ENCODE measurements around the gene CGNL1.
A peak's percentile ranks its signal among the peaks of the same experiment; 100 is the strongest.

Gene CGNL1, protein sequence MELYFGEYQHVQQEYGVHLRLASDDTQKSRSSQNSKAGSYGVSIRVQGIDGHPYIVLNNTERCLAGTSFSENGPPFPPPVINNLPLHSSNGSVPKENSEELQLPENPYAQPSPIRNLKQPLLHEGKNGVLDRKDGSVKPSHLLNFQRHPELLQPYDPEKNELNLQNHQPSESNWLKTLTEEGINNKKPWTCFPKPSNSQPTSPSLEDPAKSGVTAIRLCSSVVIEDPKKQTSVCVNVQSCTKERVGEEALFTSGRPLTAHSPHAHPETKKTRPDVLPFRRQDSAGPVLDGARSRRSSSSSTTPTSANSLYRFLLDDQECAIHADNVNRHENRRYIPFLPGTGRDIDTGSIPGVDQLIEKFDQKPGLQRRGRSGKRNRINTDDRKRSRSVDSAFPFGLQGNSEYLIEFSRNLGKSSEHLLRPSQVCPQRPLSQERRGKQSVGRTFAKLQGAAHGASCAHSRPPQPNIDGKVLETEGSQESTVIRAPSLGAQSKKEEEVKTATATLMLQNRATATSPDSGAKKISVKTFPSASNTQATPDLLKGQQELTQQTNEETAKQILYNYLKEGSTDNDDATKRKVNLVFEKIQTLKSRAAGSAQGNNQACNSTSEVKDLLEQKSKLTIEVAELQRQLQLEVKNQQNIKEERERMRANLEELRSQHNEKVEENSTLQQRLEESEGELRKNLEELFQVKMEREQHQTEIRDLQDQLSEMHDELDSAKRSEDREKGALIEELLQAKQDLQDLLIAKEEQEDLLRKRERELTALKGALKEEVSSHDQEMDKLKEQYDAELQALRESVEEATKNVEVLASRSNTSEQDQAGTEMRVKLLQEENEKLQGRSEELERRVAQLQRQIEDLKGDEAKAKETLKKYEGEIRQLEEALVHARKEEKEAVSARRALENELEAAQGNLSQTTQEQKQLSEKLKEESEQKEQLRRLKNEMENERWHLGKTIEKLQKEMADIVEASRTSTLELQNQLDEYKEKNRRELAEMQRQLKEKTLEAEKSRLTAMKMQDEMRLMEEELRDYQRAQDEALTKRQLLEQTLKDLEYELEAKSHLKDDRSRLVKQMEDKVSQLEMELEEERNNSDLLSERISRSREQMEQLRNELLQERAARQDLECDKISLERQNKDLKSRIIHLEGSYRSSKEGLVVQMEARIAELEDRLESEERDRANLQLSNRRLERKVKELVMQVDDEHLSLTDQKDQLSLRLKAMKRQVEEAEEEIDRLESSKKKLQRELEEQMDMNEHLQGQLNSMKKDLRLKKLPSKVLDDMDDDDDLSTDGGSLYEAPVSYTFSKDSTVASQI

DNA sequence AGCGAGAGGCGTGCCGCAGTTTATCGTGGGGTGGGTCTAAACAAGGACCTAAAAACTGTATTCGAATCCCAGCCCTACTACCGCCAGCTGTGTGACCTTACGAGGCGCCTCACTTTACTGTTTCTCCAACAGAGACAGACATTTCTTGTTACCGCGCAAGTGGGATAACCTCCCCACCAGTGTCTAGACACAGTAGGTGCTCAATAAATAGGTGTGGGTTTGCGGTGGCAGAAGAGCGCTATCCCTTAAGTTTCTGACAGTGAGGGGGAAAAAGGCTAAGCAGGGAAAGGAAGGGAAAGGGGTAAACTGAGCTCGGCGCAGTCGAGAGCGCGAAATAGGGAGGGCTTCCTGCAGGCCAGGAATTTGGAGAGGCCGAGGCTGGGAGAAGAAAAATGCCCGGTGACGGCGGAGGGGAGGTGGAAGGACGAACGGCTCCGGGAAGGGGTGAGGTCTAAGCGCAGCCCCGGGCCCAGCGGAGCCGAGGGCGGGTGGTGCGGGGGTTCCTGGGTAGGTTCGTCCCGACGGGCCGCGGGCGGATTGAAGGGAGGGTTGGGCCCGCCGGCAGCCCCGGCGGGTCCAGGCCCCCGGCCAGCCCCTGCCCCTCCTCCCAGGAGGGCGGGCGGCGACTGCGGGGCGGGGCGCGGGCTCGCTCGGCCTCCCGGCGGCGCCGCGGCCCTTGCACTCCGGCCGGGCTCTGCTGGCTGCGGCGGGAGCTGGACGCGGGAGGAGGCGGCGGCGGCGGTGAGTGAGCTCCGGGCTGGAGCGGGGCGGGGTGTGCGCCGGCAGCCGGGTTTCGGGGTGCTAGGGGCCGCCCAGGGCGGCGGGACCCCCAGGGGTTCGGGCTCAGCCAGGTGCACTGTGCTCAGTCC, at the start of gene CGNL1:
Gene CGNL1 (plus strand): TSS at position 679 of the 869 bp plus-strand sequence. CDS start 61,495 bp downstream, outside the sequence.
- no peak for DNase-seq

DNA sequence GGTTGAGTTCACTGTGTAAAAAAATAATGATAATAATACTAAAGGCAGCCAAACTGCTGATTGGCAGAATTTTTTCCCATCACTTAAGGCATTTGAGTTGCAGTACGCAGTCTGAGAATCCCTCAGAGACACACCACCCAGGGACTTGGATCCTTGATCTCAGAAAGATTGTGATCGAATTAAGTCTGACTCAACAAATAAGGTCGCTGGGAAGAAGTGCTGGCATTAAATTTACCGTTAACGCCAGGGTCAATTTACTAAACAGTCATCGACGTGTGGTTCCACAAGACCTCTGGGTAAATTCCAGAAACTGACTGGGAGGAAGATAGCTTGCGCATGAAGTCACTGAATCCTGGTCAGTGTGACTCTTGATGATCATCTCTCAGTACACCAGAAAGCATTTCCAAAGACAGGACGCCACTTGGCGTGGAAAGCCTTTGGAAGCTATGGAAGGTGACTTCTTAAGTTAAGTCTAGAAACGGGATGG, 48.3 kb upstream of the CGNL1 start:
- no peak for DNase-seq

DNA sequence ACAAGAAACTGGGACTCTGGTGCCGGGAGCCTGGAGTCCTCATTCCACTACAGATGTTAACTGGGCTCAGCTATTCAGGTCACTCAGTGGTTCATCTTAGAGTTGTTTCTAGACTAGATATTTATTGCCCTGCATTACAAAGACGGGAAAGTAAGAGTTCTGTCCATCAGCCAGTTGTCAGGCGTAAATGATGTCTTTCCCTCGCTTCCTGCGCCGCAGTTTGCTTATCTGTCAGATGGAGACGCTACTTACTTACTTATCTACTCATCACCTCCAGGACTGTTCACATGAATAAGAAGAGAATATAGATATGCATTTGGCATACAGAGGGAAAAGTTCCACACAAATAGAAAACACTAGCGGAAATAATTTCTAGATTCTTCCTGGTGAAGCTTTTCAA, 47.8 kb upstream of the CGNL1 start:
- DNase-seq, result no peak

DNA sequence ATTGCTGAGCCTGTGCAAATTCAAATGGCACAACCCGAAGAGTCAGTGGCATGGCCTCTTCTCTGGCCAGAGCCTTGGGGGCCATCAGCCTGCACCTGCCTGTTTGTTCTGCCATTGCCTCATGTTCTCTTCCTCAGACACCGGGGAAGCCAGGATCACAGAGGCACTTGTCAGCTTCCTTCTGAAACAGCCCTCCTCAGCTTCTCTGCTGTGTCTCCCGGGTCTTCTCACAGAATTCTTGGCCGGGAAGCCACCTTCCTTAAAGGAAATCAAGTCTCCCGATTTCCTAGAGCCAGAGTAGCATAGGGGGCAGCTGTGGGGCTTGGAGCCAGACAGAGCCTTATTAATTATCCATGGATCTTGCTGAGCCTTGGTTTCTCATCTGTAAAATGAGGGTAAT, 47.4 kb upstream of the CGNL1 start:
- no peak for DNase-seq

DNA sequence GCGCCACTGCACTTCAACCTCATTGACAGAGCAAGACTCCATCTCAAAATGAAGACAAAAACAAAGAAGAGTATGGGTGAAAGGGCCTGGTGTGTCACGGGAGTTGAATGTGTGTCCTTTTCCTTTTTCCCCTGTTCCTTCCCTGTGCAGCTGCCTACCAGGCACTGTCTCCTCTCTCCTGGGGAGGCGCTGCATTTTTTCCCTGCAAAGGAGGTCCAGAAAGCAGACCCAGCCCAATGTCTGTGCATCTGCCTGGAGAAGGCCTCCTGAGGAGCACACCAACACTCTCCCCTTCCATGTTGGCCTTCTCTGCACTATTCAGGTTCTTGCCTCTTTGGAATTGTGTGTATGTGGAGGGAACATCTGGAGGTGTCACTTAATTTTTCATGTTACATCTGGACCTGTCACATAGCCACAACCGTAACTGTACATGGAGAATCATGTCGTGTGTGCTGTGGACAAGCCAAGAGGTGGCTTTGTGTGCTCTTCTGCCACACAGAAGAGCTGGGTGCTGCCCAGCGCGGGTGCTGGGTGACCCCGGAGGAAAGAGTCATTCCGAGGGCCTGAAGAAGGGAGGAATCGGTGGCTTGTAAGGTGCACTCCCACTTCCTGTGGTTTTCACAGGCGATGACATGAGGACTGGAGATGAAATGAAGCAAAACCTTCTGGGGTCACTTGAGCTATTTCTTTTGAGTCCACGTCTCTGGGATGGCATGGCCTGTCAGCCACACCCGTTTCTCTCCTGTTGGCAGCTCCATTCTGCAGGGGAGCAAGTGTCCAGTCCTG, 46.5 kb upstream of the CGNL1 start:
- DNase-seq, result no peak

DNA sequence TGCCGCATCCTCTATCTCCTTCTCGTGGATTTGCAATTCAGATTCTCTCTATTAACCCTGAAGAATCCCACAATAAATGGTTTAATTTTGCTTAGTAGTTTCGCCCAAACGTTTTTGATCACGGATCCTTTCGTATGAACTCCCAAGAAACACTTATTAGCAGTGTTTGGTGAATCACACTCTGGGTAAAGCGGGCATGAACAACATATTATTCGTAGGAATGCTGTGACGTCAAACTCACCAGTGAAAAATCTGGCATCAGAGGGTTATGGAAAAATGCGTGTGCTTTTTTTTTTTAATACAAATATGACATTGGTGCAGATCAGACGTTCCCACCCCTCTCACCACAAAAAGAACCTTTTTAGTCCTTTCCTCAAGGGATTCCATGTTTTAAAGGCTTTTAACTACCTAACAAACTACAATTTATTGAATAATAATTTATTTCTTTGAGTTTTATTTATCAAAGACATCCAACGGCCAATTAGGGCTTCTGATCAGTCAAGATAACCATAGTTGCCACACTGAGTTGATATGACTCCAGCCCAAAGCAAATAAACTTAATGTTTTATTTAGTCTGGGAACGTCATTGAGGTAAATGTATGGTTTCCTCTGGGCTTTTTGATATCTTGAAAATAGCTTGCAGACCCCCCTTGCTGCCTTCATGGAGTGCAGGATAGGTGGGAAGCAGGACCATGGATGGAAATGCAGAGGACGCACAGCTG, 45.5 kb upstream of the CGNL1 start:
- DNase-seq, result no peak

DNA sequence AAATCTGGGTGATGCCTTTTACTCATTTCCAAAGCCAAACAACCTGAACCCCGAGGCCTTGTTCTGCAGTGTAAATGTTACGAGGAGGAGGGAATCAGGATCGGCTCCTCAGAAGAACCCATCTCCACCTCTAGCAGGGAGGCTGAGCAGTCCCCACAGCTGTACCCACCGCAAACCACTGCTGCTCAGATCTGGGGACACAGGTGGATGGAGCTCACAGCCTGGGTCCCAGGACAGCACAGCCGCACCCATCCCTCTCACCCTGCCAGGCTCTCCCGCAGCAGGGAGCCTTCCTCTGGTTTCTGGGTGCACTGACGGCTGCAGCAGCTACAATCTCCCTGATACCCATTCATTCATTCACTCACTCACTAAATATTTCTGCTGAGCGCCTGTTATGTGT, 44.0 kb upstream of the CGNL1 start:
- no peak for DNase-seq

DNA sequence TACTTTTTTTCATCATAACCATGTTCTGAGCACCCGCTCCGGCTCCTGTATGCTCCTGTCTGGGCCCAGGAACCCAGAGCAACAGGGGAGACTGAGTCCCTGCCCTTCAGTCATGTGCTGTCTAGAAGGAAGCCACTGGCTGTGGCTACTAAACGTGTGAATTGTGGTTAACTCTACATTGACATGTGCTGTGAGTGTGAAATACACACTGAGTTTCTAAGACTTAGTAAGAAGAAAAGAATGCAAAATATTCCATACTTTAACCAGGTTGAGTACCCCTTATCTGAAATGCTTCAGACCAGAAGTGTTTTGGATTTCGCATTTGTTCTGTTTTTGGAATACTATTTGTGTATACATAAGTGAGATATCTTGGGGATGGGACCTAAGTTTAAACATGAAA, 42.8 kb upstream of the CGNL1 start:
- DNase-seq, result no peak

DNA sequence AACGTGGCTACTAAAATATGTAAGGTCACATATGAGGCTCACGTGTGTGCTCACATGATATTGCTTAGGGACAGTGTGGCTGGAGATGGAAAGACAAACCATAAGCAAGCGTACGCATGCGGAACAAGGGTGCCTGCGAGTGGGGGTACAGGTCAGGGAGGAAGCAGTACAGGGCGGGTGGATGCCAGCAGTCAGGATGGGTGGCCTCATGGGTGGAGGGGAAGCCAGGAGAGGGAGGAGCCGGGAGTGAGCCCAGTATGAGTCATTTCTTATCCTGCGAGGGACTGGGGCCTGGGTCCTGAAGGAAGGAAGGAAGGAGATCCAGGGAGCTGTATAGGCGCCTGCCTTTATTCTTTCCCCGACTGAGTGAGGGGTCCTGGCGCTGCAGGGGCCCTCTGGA, 42.0 kb upstream of the CGNL1 start:
- DNase-seq, result no peak

DNA sequence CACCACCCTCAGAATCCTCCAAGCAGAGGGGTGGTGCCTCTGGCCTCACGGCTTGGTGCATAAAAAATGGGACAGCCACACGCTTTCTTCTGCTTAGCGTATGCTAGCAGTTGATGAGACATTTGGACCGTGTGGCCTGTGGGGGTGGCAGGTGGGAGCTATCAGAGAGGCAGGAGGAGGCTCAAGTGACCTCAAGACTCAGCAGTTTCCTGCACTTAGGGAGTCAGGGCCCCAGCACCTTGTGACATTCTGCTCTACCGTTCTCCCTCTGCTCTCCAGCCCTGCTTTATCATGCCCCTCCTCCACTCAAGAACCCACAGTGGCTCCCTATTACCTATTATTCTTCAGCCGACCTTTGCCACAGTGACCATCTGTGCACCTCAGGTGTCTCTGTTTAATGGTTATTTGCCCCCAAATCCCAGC, 41.0 kb upstream of the CGNL1 start:
- no peak for DNase-seq

DNA sequence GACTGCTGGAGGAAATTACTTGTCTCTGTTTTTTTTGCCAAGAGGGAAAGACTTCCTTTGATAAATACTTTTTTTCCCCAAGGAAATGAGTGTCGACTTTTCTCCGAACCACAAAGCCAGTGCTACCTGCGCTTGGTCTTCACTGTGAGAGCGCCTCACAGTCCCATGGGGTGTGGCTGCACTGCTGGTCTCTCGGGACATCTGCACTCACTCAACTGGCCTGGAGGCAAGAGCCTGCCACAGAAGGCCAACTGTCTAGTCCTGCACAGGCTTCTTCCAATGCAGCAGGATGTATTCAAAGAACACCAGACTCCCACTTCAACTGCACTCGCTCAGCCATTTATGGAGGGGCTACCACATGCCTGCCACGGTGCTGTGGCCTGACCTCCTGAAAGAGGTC, 40.6 kb upstream of the CGNL1 start:
- no peak for DNase-seq

DNA sequence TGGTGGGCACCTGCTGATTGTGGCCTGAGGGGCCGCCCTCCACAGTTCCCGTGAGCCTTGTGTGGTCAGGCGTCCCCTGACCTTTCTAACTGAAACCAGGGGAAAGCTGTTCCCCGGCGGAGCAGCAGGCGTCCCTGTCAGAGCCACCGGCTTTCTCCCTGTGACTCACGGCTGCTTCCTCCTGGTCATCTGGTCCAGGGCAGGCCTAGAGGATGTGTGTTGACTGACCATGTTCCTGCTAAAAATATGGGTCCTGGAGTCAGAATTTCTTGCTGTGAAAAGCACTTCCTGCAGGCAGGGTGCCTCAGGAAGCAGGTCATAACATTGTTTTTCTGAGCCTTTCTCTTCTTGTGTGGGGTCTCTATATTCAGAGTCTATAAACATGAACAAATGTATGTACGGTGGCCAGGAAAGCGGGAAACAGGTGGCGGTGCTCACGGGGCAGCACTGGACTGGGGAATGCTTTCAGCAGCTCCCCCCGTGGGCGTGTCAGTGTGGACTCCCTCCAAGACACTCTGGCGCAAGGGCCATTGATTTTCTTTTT, 38.4 kb upstream of the CGNL1 start:
- DNase-seq, result no peak

DNA sequence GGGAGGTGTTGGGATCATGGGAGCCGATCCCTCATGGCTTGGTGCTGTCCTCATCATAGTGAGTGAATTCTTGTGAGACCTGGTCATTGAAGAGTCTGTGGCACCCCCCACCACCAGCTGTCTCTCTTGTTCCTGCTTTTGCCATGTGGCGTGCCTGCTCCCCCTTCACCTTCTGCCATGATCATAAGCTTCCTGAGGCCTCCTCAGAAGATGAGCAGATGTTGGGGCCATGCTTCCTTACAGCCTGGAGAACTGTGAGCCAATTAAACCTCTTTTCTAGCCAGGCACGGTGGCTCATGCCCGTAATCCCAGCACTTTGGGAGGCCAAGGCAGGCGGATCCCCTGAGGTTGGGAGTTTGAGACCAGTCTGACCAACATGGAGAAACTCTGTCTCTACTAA, 37.0 kb upstream of the CGNL1 start:
- no peak for DNase-seq

DNA sequence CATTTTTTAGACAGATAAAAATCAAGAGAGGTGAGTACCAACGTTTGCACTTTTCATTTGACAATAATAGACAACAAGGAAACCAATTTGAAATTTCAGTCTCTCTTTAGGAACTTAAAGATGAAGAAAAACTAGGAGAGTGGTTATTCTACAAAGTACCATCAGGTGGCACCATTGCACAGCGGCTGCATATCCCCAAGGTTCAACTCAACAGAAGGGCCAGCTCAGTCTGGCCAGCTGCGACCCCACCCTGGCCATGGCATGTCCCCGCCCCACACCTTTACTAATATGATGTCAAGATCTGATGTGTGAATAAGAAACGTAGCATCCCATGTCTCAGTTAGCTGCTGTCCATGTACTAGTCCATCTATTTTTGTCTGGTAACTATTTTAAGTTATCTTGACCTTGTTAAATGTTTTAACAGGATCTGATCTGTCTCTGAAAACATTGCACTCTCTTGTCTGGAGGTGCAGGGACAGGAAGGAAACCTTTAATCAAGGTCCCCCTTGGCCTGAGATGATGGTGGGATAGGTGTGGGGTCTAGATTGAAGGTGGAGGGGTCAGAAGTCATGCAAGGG, 35.5 kb upstream of the CGNL1 start:
- peak in 1 of 2 donors; percentile 32 for DNase-seq

DNA sequence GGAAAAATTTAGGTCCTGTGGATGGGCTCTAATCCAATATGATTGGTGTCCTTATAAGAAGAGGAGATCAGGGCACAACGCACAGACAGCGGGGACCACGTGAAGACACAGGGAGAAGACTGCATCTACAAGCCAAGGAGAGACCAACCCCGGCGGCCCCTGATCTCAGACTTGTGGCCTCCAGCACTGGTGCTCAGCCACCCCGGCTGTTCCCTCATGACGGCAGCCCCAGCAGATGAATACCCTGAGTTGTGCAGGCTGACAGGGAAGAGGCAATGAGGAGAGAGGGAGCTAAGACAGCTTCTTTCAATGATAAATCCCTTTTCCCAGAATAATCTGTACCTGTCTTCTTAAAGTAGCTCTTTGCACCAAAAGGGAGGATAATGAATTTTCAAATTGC, 33.3 kb upstream of the CGNL1 start:
- no peak for DNase-seq

DNA sequence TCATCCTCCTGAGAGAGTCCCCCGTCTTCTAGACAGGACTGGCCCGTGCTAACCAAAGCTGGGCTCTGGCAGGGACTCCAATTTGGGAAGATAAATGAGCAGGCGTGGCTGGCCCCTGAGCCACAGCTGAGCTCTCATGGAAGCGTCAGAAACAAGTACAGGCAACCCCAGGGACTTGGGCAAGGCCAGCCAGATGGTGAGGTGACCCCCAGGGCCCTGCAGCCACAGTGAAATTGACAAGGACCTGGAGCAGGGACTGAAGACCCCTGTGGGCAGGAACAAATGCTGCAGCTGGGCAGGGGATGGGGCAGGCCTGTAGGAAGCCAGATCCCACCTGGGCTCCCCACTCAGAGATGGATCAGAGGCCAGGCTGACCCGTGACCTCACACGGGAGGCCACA, 32.8 kb upstream of the CGNL1 start:
- DNase-seq, result no peak

DNA sequence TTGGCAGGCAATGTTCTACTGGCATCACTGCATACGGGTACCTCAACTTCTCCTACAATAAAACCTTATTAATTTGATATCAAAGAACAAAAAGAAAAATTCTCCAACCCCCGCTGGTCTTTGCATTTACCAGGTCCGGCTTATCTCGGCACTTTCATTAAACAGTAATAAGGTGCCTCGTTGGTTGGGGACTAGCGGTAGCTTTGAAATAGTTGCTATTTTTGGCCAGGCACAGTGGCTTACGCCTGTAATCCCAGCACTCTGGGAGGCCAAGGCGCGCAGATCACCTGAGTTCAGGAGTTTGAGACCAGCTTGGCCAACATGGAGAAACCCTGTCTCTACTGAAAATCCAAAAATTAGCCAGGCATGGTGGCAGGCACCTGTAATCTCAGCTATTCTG, 32.0 kb upstream of the CGNL1 start:
- DNase-seq, result no peak

DNA sequence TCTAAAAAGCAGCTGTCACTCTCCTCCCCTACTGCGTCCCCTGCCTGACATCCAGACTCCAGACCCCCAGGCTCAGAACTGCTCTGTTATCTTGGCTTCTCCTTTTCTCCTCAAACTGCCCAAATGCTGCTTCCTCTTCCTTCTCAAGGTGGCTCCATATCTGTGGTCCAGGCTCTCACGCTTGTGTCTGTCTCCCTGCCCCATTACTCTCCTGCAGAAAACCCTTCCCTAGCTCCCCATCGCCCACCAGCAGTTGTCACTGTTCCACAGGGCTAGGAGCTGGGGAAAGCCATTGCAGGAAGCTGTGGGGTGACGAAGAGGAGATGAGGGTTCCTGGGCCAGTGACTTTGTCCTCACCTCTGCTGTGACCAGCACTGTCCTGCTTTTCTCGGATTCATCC, 30.7 kb upstream of the CGNL1 start:
- no peak for DNase-seq

DNA sequence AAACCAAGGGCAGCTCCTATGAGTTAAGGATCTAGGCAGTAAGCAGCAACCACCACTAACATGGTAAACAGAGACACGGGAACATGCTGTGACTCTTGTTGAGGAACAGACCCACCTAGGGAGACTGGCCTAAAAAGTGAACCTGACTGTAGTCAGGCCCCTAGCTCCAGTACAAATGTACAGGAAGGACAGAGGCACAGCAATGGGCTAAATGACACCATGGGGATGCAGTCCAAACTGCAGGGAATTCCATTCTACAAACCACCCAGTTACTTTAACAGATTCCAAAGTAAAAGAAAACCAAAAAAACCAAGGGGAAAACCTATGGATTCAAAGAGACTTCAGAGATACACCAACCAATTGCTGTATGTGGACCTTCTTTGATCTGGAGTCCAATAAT, 28.2 kb upstream of the CGNL1 start:
- no peak for DNase-seq

Data from CD4-positive, alpha-beta T cell treated with Interferon alpha-2 for 1 hour (primary cell).